HL-60/S4 treated with retinoic acid at 250 ng/mL for 4 days and 3 days (cell line): Measurements from ENCODE around the gene CCDC149.
"Not testable (repeated sequence)": the region's sequence is repeated elsewhere in the genome, so short reads cannot be mapped to it uniquely, and the experiment has no call there.

Experiments used
- in situ Hi-C: fragments of 300-500 bp; cut with MboI; formaldehyde crosslinking; loops from 2 replicates; pipeline ENCODE4 v1.7.0; 2022; ENCODE audit warnings: low sequenced_read_pairs

Gene CCDC149

GRCh38 chr4:24917076-24917856 is 4.4 kb upstream of the CCDC149 start:
- in situ Hi-C loops = no loop called here

GRCh38 chr4:24915121-24915922 is 2.5 kb upstream of the CCDC149 start:
- in situ Hi-C loops = no loop called here

GRCh38 chr4:24914460-24914859 is 1.6 kb upstream of the CCDC149 start:
- in situ Hi-C loops = no loop called here

DNA sequence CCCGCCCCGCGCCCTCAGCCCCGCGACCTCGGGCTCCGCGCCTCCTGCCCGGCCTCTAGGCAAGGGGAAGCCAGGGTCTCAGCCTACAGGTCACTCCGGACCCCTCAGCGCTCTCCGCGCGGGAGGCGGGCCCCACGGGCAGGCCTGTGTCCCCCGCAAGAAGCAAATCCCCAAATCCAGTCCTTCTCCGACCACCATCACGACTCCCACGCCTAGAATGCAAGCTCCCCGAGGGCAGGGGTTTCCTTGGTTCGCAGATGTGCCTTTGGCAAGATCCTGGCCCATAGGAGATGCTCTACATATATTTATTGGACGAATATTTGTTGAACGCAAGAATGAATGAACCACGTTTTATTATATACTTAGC is 260 bp upstream of the CCDC149 start:
- in situ Hi-C loops = no loop called here

DNA sequence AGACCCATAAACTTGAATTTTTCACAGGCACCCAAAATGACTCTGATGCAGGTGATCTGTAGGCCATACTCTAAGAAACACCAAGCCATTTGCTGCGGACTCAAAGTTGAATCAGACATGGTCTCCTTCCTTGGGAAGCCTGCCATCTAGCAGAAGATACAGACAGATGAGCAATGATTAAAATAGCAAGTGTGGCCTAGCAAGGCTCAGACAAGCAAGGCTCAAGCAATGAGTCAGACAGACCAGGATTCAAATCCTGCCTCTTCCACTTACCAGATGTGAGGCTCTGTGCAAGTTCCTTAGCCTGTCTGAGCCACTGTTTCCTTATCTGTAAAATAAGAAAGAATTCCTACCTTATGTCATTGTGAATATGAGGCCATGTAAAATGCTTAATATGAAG is 2.3 kb downstream of the CCDC149 start:
- in situ Hi-C loops = no loop called here

DNA sequence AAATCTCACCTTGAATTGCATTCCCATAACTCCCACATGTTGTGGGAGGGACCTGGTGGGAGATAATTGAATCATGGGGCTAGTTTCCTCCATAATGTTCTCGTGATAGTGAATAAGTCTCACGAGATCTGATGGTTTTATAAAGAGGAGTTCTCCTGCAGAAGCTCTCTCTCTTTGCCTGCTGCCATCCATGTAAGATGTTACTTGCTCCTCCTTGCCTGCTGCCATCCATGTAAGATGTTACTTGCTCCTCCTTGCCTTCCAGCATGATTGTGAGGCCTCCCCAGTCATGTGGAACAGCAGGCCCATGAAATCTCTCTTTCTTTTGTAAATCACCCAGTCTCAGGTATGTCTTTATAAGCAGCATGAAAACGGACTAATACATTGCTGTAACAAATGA is 3.2 kb downstream of the CCDC149 start:
- in situ Hi-C loops = not testable (repeated sequence)

- in situ Hi-C loops = no loop called here
Observed at GRCh38 chr4:24897639-24898038, 15.2 kb downstream of the CCDC149 start.

- in situ Hi-C loops = no loop called here
Observed at GRCh38 chr4:24896977-24897376, 15.9 kb downstream of the CCDC149 start.

GRCh38 chr4:24896056-24896455 is 16.8 kb downstream of the CCDC149 start:
- in situ Hi-C loops = no loop called here

DNA sequence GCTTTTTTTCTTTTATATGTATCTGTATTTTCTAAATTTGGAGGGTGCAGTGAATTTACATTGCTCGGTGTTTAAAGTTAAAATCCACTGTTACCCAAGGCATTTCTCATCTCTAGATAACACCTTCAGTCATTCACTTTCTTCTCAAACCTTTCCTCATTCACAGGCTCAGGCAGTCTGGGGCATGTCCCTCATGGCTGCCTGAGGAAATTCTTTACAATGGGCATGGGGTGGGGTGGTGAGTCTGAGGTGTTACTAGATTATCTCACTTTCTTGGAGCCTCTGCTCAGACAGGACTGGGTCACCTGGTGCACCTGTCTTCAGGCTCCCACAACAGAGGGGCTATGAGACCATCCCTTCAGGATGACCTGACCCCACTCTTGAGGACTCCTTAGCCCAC is 17.4 kb downstream of the CCDC149 start:
- in situ Hi-C loops = no loop called here

- in situ Hi-C loops = no loop called here
Observed at GRCh38 chr4:24894846-24895245, 18.0 kb downstream of the CCDC149 start.

GRCh38 chr4:24894243-24894642 is 18.6 kb downstream of the CCDC149 start:
- in situ Hi-C loops = no loop called here

DNA sequence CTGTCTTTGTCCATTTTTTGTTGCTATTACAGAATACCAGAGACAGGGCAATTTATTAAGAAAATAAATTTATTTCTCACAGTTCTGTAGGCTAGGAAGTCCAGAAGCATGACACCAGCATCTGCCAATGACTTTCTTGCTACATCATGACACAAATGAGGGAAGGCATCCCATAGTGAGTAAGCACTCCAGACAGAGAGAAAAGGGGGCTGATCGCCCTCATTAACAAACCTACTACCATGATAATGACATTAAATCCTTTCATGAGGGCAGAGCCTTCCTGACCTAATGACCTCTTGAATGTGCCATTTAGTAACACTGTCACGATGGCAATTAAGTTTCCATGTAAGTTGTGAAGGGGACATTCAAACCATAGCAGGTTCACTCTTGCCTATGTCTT is 20.1 kb downstream of the CCDC149 start:
- in situ Hi-C loops = no loop called here

GRCh38 chr4:24892278-24892677 is 20.6 kb downstream of the CCDC149 start:
- in situ Hi-C loops = no loop called here

DNA sequence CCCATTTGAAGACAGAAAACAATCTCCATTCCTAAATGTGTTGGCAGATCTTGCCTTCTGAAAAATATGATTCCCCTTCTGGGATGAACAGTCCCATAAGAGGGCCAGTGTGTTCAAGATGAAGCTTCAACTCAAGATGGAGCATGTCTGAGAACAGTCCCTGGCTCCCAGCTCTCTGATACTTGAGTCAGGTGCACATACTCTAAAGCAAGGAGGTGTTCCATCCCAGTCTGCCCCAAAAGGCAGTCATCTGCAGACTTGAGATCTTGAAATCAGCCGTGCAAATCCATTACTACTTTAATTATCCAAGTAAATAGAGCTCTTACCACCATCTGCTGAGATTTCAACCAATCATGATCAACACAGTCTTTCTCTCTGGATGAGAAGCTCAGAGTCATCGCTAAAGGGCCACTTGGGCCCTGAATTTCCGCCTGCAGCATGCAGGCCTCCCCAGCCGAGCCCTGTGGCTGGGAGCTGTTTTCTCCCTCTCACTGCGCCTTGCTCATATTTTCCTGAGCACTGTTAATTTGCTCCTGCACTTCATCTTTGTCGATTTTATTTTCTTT is 22.2 kb downstream of the CCDC149 start:
- in situ Hi-C loops = no loop called here

DNA sequence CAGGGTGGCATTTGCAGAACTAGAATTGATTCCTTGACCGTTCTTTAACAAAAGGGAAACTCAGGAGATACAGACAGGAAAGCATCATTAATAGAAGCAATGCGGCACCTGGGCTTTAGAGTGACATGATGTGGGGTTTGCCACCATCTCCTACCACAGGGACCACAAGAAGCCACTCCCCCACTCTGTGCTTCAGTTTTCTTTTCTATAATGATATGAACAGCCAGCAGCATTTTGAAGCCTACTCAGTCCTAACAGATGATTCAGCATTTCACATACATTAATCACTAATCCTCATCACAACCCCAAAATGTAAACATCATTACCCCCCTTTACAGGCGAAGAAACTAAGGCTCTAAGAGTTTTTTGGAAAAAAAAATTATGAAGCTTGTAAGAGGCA is 22.9 kb downstream of the CCDC149 start:
- in situ Hi-C loops = no loop called here

GRCh38 chr4:24888475-24889344 is 24.1 kb downstream of the CCDC149 start:
- in situ Hi-C loops = no loop called here

DNA sequence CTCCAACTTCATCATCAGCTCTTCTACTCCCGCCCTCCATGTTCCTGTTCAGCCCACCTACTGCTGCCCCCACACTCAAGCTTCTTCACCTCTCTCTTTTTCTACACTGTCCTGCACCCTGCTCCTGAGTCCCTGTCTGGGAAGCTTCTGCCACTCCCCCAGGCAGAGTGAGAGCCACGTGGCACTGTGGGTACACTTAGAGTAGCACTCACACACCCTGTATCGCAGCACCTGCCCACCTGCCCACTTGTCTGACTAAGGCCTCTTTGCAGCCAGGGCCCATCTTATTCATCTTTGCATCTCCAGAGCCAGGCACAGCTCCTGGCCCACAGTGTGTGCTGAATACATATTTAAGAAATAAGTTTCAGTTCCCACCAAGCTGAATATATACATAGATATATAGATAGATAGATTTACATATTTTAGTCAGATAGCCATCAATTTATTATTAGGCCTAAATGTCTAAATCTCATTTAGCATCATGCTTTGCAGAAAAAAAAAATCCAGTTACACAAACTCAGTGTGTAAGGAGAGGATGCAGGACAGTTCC is 24.9 kb downstream of the CCDC149 start:
- in situ Hi-C loops = no loop called here

GRCh38 chr4:24886596-24886995 is 26.2 kb downstream of the CCDC149 start:
- in situ Hi-C loops = no loop called here

- in situ Hi-C loops = no loop called here
Observed at GRCh38 chr4:24885342-24885741, 27.5 kb downstream of the CCDC149 start.

DNA sequence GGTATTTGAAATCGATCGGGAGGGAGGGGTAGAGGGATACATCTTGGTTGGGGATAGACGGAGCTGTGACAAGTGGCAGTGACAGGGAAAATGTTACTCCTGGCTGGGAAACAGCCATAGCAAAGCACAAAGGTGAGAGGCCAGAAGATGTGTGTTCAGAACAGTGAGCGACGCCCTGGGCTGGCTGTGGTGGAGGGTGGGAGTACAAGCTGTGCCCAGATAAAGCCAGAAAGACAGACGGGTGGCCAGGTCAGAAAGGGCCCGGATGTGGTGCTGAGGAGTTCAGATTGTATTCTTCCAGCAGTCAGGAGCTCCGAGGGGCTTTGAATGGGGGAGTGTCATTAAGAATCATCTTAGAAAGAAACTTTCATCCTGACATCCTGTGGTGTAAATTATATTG is 27.9 kb downstream of the CCDC149 start:
- in situ Hi-C loops = no loop called here
